ENCODE data around the gene GIMAP7.

Gene GIMAP7

DNA sequence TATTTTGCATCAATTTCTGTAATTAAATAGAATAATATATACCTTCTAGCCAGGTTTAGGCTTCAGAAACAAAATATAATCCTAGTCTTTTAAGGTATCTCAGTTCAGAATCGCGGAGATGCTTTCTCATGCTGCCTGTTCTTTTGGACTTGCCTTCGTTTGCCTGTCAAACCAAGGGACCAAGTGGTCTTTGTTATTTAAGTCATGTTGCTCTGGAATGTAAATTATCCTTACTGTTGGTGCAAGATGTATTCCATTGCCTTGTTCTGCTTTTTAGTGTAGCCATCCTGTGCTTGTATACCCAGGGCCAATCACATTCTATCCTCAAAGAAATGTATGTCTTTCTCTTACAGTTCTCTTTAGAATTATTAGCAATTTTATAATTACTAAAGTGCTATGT, 51.5 kb downstream of the GIMAP7 start:
- no peaks in the 10 kb centered on the region for H4K20me1 ChIP-seq (ENCODE audit: insufficient read depth, low read length)
- no peak overlapping the region for H2AFZ ChIP-seq (ENCODE audit: low read length)
- H3K4me1 ChIP-seq (ENCODE audit: low read length), result no peaks in the 10 kb centered on the region
- H3K27ac ChIP-seq (ENCODE audit: low read length), result no peak overlapping the region
- H3F3A ChIP-seq (ENCODE audit: insufficient read depth, low read length), result no peaks in the 10 kb centered on the region
- H3K9ac ChIP-seq (ENCODE audit: low read length), result no peak overlapping the region
- H3K27me3 ChIP-seq (replicated peaks; ENCODE audit: insufficient read depth, low read length), result no peaks in the 10 kb centered on the region
- H3K9me3 ChIP-seq (replicated peaks; ENCODE audit: insufficient read depth, low read length), result no peaks in the 10 kb centered on the region
- H3K4me2 ChIP-seq (ENCODE audit: low read depth, low read length), result no peak overlapping the region
- H3K79me2 ChIP-seq (ENCODE audit: low read length), result no peaks in the 10 kb centered on the region
- no peak overlapping the region for H3K4me3 ChIP-seq (ENCODE audit: low read length)
- no peak for DNase-seq
- TF ChIP-seq EZH2 (optimal IDR thresholded peaks at IDR 0.05; ENCODE audit: low read depth, low read length) (no peak), EZH2phosphoT487 (IDR thresholded peaks at IDR 0.05; ENCODE audit: low read length) (no peak)
- TF ChIP-seq, protein P1, sequence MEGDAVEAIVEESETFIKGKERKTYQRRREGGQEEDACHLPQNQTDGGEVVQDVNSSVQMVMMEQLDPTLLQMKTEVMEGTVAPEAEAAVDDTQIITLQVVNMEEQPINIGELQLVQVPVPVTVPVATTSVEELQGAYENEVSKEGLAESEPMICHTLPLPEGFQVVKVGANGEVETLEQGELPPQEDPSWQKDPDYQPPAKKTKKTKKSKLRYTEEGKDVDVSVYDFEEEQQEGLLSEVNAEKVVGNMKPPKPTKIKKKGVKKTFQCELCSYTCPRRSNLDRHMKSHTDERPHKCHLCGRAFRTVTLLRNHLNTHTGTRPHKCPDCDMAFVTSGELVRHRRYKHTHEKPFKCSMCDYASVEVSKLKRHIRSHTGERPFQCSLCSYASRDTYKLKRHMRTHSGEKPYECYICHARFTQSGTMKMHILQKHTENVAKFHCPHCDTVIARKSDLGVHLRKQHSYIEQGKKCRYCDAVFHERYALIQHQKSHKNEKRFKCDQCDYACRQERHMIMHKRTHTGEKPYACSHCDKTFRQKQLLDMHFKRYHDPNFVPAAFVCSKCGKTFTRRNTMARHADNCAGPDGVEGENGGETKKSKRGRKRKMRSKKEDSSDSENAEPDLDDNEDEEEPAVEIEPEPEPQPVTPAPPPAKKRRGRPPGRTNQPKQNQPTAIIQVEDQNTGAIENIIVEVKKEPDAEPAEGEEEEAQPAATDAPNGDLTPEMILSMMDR (IDR thresholded peaks at IDR 0.05; ENCODE audit: low read length), result no peak
- no peaks in the 10 kb centered on the region for H3K36me3 ChIP-seq (replicated peaks; ENCODE audit: insufficient read depth, low read length)
- no peaks in the 10 kb centered on the region for H3K9me2 ChIP-seq (replicated peaks; ENCODE audit: insufficient read depth, low read length)

- no peaks in the 10 kb centered on the region for H3F3A ChIP-seq (ENCODE audit: insufficient read depth, low read length)
- H3K79me2 ChIP-seq (ENCODE audit: low read length), result no peaks in the 10 kb centered on the region
- H3K9me3 ChIP-seq (replicated peaks; ENCODE audit: insufficient read depth, low read length), result no peaks in the 10 kb centered on the region
- H3K9me2 ChIP-seq (replicated peaks; ENCODE audit: insufficient read depth, low read length), result no peaks in the 10 kb centered on the region
- H2AFZ ChIP-seq (ENCODE audit: low read length), result no peak overlapping the region
- no peak overlapping the region for H3K9ac ChIP-seq (ENCODE audit: low read length)
- TF ChIP-seq EZH2phosphoT487 (IDR thresholded peaks at IDR 0.05; ENCODE audit: low read length), result no peak
- TF ChIP-seq EZH2 (optimal IDR thresholded peaks at IDR 0.05; ENCODE audit: low read depth, low read length), result no peak
- TF ChIP-seq, protein P1 (IDR thresholded peaks at IDR 0.05; ENCODE audit: low read length), result no peak
- no peaks in the 10 kb centered on the region for H3K27me3 ChIP-seq (replicated peaks; ENCODE audit: insufficient read depth, low read length)
- H3K27ac ChIP-seq (ENCODE audit: low read length), result no peak overlapping the region
- no peaks in the 10 kb centered on the region for H3K4me1 ChIP-seq (ENCODE audit: low read length)
- no peak overlapping the region for H3K4me3 ChIP-seq (ENCODE audit: low read length)
- no peak overlapping the region for H3K4me2 ChIP-seq (ENCODE audit: low read depth, low read length)
- no peaks in the 10 kb centered on the region for H3K36me3 ChIP-seq (replicated peaks; ENCODE audit: insufficient read depth, low read length)
- no peaks in the 10 kb centered on the region for H4K20me1 ChIP-seq (ENCODE audit: insufficient read depth, low read length)
- DNase-seq, result no peak
These were observed 51.9 kb downstream of the GIMAP7 start for GRCh38 chr7:150566572-150566971.

GRCh38 chr7:150567169-150567568, 52.5 kb downstream of the GIMAP7 start, which contains the start of gene GIMAP4:
Gene GIMAP4 (plus strand): TSS chr7:150567390. CDS start chr7:150569902, 2,512 bp downstream.
- Histone ChIP-seq H3K4me1 (ENCODE audit: low read length) (no peaks in the 10 kb centered on the region), H3K4me3 (ENCODE audit: low read length) (no peak within 1 kb of the TSS), H3K79me2 (ENCODE audit: low read length) (no peaks in the 10 kb centered on the region), H3K27ac (ENCODE audit: low read length) (no peak within 1 kb of the TSS), H3K9me3 (replicated peaks; ENCODE audit: insufficient read depth, low read length) (no peaks in the 10 kb centered on the region), H3K9me2 (replicated peaks; ENCODE audit: insufficient read depth, low read length) (no peaks in the 10 kb centered on the region), H3K9ac (ENCODE audit: low read length) (no peak within 1 kb of the TSS), H3K36me3 (replicated peaks; ENCODE audit: insufficient read depth, low read length) (no peaks in the 10 kb centered on the region), H4K20me1 (ENCODE audit: insufficient read depth, low read length) (no peaks in the 10 kb centered on the region), H3K27me3 (replicated peaks; ENCODE audit: insufficient read depth, low read length) (no peaks in the 10 kb centered on the region), H3K4me2 (ENCODE audit: low read depth, low read length) (no peak within 1 kb of the TSS), H3F3A (ENCODE audit: insufficient read depth, low read length) (no peaks in the 10 kb centered on the region), H2AFZ (ENCODE audit: low read length) (no peak within 1 kb of the TSS)
- TF ChIP-seq EZH2phosphoT487 (IDR thresholded peaks at IDR 0.05; ENCODE audit: low read length) (no peak), EZH2 (optimal IDR thresholded peaks at IDR 0.05; ENCODE audit: low read depth, low read length) (no peak)
- TF ChIP-seq, protein P1 (IDR thresholded peaks at IDR 0.05; ENCODE audit: low read length), result no peak
- no peak for DNase-seq
